A549 (cell line): ENCODE results near the gene TAS2R30. TPM values are rescaled to one million over a fixed set of nuclear protein-coding genes. Genes with fewer than 3 reads are reported as not detected.

Experiments
- ATAC-seq, 2 experiments: fragments of 200-7000 bp in 1 of 2; fragments of >200 bp in 1 of 2; cut with Nextera tagmentation in 1 of 2; cut with Tn5 transposase in 1 of 2; 3 replicates each; pipeline versions ENCODE4 v1.8.0 to v1.9.1; 2018 to 2020; ENCODE audit warnings: mild to moderate bottlenecking in 1 of 2, moderate library complexity in 1 of 2
- CTCF ChIA-PET: fragments of 300-600 bp; sonication (Branson Sonifier 250); formaldehyde crosslinking; extraction: SDS; loops from one replicate; lab custom pipeline; 2021; ENCODE audit warnings: antibody characterized with exemption, inconsistent platforms; lab: Yijun Ruan, JAX
- POLR2A ChIA-PET: fragments of 350-600 bp; formaldehyde crosslinking; extraction: SDS; loops from one replicate; lab custom pipeline; 2021; ENCODE audit warnings: antibody characterized with exemption, inconsistent platforms; lab: Yijun Ruan, JAX
- DNase-seq, 2 experiments: peaks; one replicate each; pipeline versions ENCODE4 v3.0.0 to v3.0.0-alpha.2; 2011 to 2016; ENCODE audit warnings: low read depth in 1 of 2, low spot score in 1 of 2
- FAIRE-seq: peaks from 2 replicates; lab custom pipeline; 2011; peaks lifted over from hg19 to GRCh38; lab: Jason Lieb, UNC
- H3K27ac ChIP-seq, 2 experiments: fragments of >200 bp; sonication (Bioruptor Twin); formaldehyde crosslinking; 3 replicates each; pipeline ENCODE4 v1.5.1; 2016 to 2017
- H3K4me1 ChIP-seq: fragments of >200 bp; sonication (Bioruptor Twin); formaldehyde crosslinking; 3 replicates; pipeline ENCODE4 v1.6.1; 2016
- H3K4me2 ChIP-seq: fragments of >200 bp; sonication (Bioruptor Twin); formaldehyde crosslinking; 3 replicates; pipeline ENCODE4 v1.6.1; 2016
- H3K4me3 ChIP-seq: fragments of >200 bp; sonication (Bioruptor Twin); formaldehyde crosslinking; 3 replicates; pipeline ENCODE4 v1.5.1; 2016
- H3K9me3 ChIP-seq: fragments of >200 bp; sonication (Bioruptor Twin); formaldehyde crosslinking; 3 replicates; pipeline ENCODE4 v1.6.1; 2016
- CBX2 ChIP-seq: fragments of 200-600 bp; sonication (generic); IDR thresholded peaks from 2 replicates; pipeline ENCODE4 v1.6.1; 2016; ENCODE audit warnings: low read depth, mild to moderate bottlenecking, borderline replicate concordance
- CEBPB ChIP-seq, 2 experiments: fragments of >200 bp in 1 of 2; sonication (Bioruptor Twin) in 1 of 2; formaldehyde crosslinking in 1 of 2; IDR thresholded peaks; 2 replicates each; pipeline ENCODE4 v1.6.1; 2012 to 2016
- CTCF ChIP-seq: fragments of >200 bp; sonication (Bioruptor Twin); formaldehyde crosslinking; IDR thresholded peaks from 3 replicates; pipeline ENCODE4 v1.5.1; 2016
- EHMT2 ChIP-seq: fragments of 200-600 bp; sonication (generic); IDR thresholded peaks from 2 replicates; pipeline ENCODE4 v1.6.1; 2016; ENCODE audit warnings: antibody characterized with exemption, low read depth, mild to moderate bottlenecking, moderate library complexity
- ESRRA ChIP-seq: fragments of 150-350 bp; IDR thresholded peaks from 2 replicates; pipeline ENCODE4 v1.6.1; 2014; ENCODE audit warnings: mild to moderate bottlenecking, low read length, borderline replicate concordance
- FOSB ChIP-seq: fragments of 250-450 bp; sonication (Bioruptor Pico); IDR thresholded peaks from 2 replicates; pipeline ENCODE4 v1.5.0; 2020; ENCODE audit warnings: mild to moderate bottlenecking, moderate library complexity
- FOSL2 ChIP-seq, 2 experiments: fragments of 450-650 bp in 1 of 2; fragments of >200 bp in 1 of 2; sonication (Bioruptor Twin) in 1 of 2; formaldehyde crosslinking; IDR thresholded peaks; 2 replicates each; pipeline versions ENCODE4 v1.5.0 to v1.6.1; 2016 to 2020; ENCODE audit warnings: mild to moderate bottlenecking in 1 of 2, moderate library complexity in 1 of 2
- FOXS1 ChIP-seq: fragments of 250-450 bp; sonication (Bioruptor Pico); IDR thresholded peaks from 2 replicates; pipeline ENCODE4 v1.5.0; 2020; ENCODE audit warnings: mild to moderate bottlenecking, moderate library complexity
- JUNB ChIP-seq: fragments of >200 bp; sonication (Bioruptor Twin); formaldehyde crosslinking; IDR thresholded peaks from 2 replicates; pipeline ENCODE4 v1.6.1; 2016
- KDM1A ChIP-seq: fragments of 200-600 bp; sonication (generic); IDR thresholded peaks from 2 replicates; pipeline ENCODE4 v1.6.1; 2016; ENCODE audit warnings: low read depth, mild to moderate bottlenecking
- RFX5 ChIP-seq: fragments of 450-650 bp; IDR thresholded peaks from 2 replicates; pipeline ENCODE4 v1.7.1; 2014; ENCODE audit warnings: antibody characterized with exemption, mild to moderate bottlenecking, moderate library complexity
- RNF2 ChIP-seq: fragments of 200-600 bp; sonication (generic); IDR thresholded peaks from 2 replicates; pipeline ENCODE4 v1.6.1; 2016; ENCODE audit warnings: low read depth, mild to moderate bottlenecking, antibody characterized with exemption, moderate library complexity, borderline replicate concordance
- ZC3H11A ChIP-seq: fragments of 450-650 bp; IDR thresholded peaks from 2 replicates; pipeline ENCODE4 v1.6.1; 2014; ENCODE audit warnings: antibody characterized with exemption, mild to moderate bottlenecking
- ZSCAN20 ChIP-seq: fragments of 250-450 bp; sonication (Bioruptor Pico); IDR thresholded peaks from 2 replicates; pipeline ENCODE4 v1.8.0; 2022; ENCODE audit warnings: mild to moderate bottlenecking, moderate library complexity
- WGBS: methylation state at CpG from one replicate; pipeline ENCODE4 v1.1.6; 2017; ENCODE audit errors: missing lambda C conversion rate; 5-methylcytosine and 5-hydroxymethylcytosine counted together
- polyA minus RNA-seq: library from RNA; depleted of rRNA, polyadenylated mRNA; stranded (reverse); fragments of >200 nt; gene quantifications from 2 replicates; pipeline ENCODE4 v1.2.3, GENCODE V29; 2011; rRNA and poly(A)+ RNA removed
- polyA plus RNA-seq, 4 experiments: library from polyadenylated mRNA; depleted of rRNA in 3 of 4; stranded (reverse); fragments of >200 nt; fragmentation: RNase III in 1 of 4; extraction: RNeasy Plus Mini Kit Qiagen cat#74134 plus additional on column Dnase treatment in 1 of 4; gene quantifications; 2 replicates in 3 of 4; 3 replicates in 1 of 4; pipeline ENCODE4 v1.2.3, GENCODE V29; 2011 to 2017
- TF ChIP-seq, protein P1 (sequence below): IDR thresholded peaks from 2 replicates; pipeline ENCODE4 v1.6.1; 2012; ENCODE audit warnings: low read depth, borderline replicate concordance
- TF ChIP-seq, protein P2 (sequence below): fragments of >200 bp; sonication (Bioruptor Twin); formaldehyde crosslinking; IDR thresholded peaks from 2 replicates; pipeline ENCODE4 v1.6.1; 2016

Gene TAS2R30, protein sequence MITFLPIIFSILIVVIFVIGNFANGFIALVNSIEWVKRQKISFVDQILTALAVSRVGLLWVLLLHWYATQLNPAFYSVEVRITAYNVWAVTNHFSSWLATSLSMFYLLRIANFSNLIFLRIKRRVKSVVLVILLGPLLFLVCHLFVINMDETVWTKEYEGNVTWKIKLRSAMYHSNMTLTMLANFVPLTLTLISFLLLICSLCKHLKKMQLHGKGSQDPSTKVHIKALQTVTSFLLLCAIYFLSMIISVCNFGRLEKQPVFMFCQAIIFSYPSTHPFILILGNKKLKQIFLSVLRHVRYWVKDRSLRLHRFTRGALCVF
- polyA plus RNA-seq (2011; rRNA removed) (0.26 and 0.69 TPM in 2 replicates), polyA plus RNA-seq (2017; fragmentation: RNase III; extraction: RNeasy Plus Mini Kit Qiagen cat#74134 plus additional on column Dnase treatment) (0.11 TPM in 1 of 3 replicates, not detected in the others), polyA minus RNA-seq (6.8 and 7.8 TPM in 2 replicates)
- not detected in 2 replicates for polyA plus RNA-seq (2012; cell fraction: cytosol; rRNA removed)
- 0.12 and 0.31 TPM in 2 replicates for polyA plus RNA-seq (2012; cell fraction: nucleus; rRNA removed)

- 63% methylated on average over 3 of the region's 3 CpGs for WGBS
- CTCF ChIA-PET: interaction anchor here (0.6 kb wide), 1 partner anchor 10 kb away, joined by 3 read pairs; no protein-coding TSS in a partner anchor
- Histone ChIP-seq H3K27ac (no peak within 1 kb of the TSS), H3K9me3 (no peaks in the 10 kb centered on the region), H3K4me1 (no peaks in the 10 kb centered on the region), H3K4me3 (no peak within 1 kb of the TSS), H3K4me2 (no peak within 1 kb of the TSS)
- FAIRE-seq (no peak), DNase-seq (no peak), ATAC-seq (no peak)
- POLR2A ChIA-PET: no interaction called here
- TF ChIP-seq EHMT2 (no peak), KDM1A (no peak), FOSB (no peak), ZC3H11A (no peak), ZSCAN20 (CRISPR knock-in tag) (no peak), FOXS1 (no peak), JUNB (no peak), RNF2 (no peak), RFX5 (no peak), ESRRA (no peak), CBX2 (no peak), CEBPB (IDR thresholded peaks at IDR 0.05) (no peak)
- TF ChIP-seq, protein P1, sequence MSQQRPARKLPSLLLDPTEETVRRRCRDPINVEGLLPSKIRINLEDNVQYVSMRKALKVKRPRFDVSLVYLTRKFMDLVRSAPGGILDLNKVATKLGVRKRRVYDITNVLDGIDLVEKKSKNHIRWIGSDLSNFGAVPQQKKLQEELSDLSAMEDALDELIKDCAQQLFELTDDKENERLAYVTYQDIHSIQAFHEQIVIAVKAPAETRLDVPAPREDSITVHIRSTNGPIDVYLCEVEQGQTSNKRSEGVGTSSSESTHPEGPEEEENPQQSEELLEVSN: no peak
- TF ChIP-seq, protein P2, sequence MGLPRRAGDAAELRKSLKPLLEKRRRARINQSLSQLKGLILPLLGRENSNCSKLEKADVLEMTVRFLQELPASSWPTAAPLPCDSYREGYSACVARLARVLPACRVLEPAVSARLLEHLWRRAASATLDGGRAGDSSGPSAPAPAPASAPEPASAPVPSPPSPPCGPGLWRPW: no peak
These were observed at the start of gene TAS2R30 for GRCh38 chr12:11134305-11134704. Gene TAS2R30 (minus strand): TSS chr12:11134644. CDS start chr12:11134244, 400 bp downstream.

GRCh38 chr12:11183011-11183410, 48.6 kb upstream of the TAS2R30 start:
- H3K9me3 ChIP-seq: no peaks in the 10 kb centered on the region
- FAIRE-seq: no peak
- no peak overlapping the region for H3K4me2 ChIP-seq
- no peak overlapping the region for H3K4me3 ChIP-seq
- POLR2A ChIA-PET: interaction anchor here (0.8 kb wide), 1 partner anchor 11 kb away, joined by 3 read pairs; no protein-coding TSS in a partner anchor
- ATAC-seq: no peak
- CTCF ChIA-PET: interaction anchor here (1.4 kb wide), 1 partner anchor 17 kb away, joined by 5 read pairs; no protein-coding TSS in a partner anchor
- no peaks in the 10 kb centered on the region for H3K4me1 ChIP-seq
- no peak overlapping the region for H3K27ac ChIP-seq
- DNase-seq: no peak
- TF ChIP-seq CTCF (no peak), JUNB (no peak)

DNA sequence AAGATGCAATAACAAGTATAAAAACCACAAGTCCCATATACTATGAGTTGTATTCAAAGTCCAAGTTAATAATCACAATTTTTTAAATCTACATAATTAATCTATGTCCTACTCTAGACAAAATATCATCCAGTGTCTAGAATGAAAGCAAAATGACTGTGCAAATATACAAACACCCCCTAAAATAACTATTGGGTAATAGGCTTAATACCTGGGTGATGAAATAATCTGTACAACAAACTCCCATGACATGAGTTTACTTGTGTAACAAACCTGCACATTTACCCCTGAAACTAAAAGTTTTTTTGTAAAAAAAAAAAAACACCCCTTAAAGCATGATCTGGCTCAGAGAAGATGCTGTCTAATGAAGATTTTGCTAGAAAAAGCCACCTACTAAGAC, 48.1 kb upstream of the TAS2R30 start:
- DNase-seq: no peak
- TF ChIP-seq RNF2: no peak
- TF ChIP-seq FOSL2 (IDR thresholded peaks at IDR 0.05): no peak
- no peak for TF ChIP-seq FOSL2 (CRISPR knock-in tag; IDR thresholded peaks at IDR 0.05)
- TF ChIP-seq, all 56 proteins: peak for 0
- Histone ChIP-seq H3K4me1 (no peaks in the 10 kb centered on the region), H3K4me2 (no peak overlapping the region), H3K27ac (no peak overlapping the region), H3K9me3 (no peaks in the 10 kb centered on the region), H3K4me3 (no peak overlapping the region)
- FAIRE-seq: no peak
- ChIA-PET CTCF (interaction anchor here (0.9 to 1.4 kb wide), 2 partner anchors 11 to 17 kb away, joined by 3 to 5 read pairs; no protein-coding TSS in a partner anchor), POLR2A (interaction anchor here (0.8 kb wide), 1 partner anchor 11 kb away, joined by 3 read pairs; no protein-coding TSS in a partner anchor)
- no peak for ATAC-seq
